Natural killer cell (primary cell): ENCODE results near the gene SLC16A9. TPM values are rescaled to one million over a fixed set of nuclear protein-coding genes. Genes with fewer than 3 reads are reported as not detected.

Source experiments
- ATAC-seq, 3 donors: fragments of 150-1000 bp in 2 of 3; fragments of 200-7000 bp in 1 of 3; cut with Tn5 transposase; 1 replicate in 1 of 3; 2 replicates in 2 of 3; pipeline ENCODE4 v1.10.0; 2021; ENCODE audit warnings: mild to moderate bottlenecking in 2 of 3, moderate library complexity in 2 of 3
- DNase-seq, 2 donors: peaks; one replicate each; pipeline versions ENCODE4 v3.0.0 to v3.0.0-alpha.2; 2013 to 2021; ENCODE audit warnings: mixed read lengths in 1 of 2
- H3K27ac ChIP-seq: one replicate; pipeline ENCODE4 v1.5.1; 2013; ENCODE audit warnings: mild to moderate bottlenecking, low read length
- H3K27me3 ChIP-seq: one replicate; pipeline ENCODE4 v1.6.1; 2013; ENCODE audit warnings: low read length; ENCODE audit not compliant: control insufficient read depth, insufficient read depth
- H3K36me3 ChIP-seq: one replicate; pipeline ENCODE4 v1.6.1; 2013; ENCODE audit warnings: low read length; ENCODE audit not compliant: control insufficient read depth, insufficient read depth
- H3K4me1 ChIP-seq: one replicate; pipeline ENCODE4 v1.6.1; 2013; ENCODE audit warnings: low read length; ENCODE audit not compliant: control insufficient read depth, insufficient read depth
- H3K4me3 ChIP-seq: one replicate; pipeline ENCODE4 v1.5.1; 2013; ENCODE audit warnings: low read length
- H3K9me3 ChIP-seq: one replicate; pipeline ENCODE4 v1.6.1; 2013; ENCODE audit warnings: low read length; ENCODE audit not compliant: control insufficient read depth, insufficient read depth
- H3K27ac Mint-ChIP-seq, 2 donors: one replicate each; pipeline ENCODE4 v1.8.0; 2022; ENCODE audit warnings: mild to moderate bottlenecking in 2 of 2, mixed read lengths in 2 of 2, moderate library complexity in 1 of 2
- H3K27me3 Mint-ChIP-seq, 2 donors: one replicate each; pipeline ENCODE4 v1.8.0; 2022; ENCODE audit warnings: low read depth in 2 of 2, mixed read lengths in 2 of 2
- H3K36me3 Mint-ChIP-seq: one replicate; pipeline ENCODE4 v1.8.0; 2022; ENCODE audit warnings: mixed read lengths
- H3K4me1 Mint-ChIP-seq, 2 donors: one replicate each; pipeline ENCODE4 v1.8.0; 2022; ENCODE audit warnings: mixed read lengths in 2 of 2
- H3K4me3 Mint-ChIP-seq: one replicate; pipeline ENCODE4 v1.8.0; 2022; ENCODE audit warnings: mild to moderate bottlenecking, moderate library complexity, mixed read lengths
- H3K9me3 Mint-ChIP-seq, 2 donors: one replicate each; pipeline ENCODE4 v1.8.0; 2022; ENCODE audit warnings: mixed read lengths in 2 of 2
- WGBS: methylation state at CpG from one replicate; pipeline ENCODE4 v1.1.7; 2013; ENCODE audit warnings: missing lambda C conversion rate; ENCODE audit not compliant: insufficient coverage; 5-methylcytosine and 5-hydroxymethylcytosine counted together
- intact Hi-C: fragments of 100-400 bp; cut with micrococcal nuclease; formaldehyde crosslinking; loops from one replicate; pipeline ENCODE4 v1.14.2; 2022
- total RNA-seq, 4 donors: library from RNA; stranded (reverse); fragments of 120-200 nt in 1 of 4; gene quantifications; one replicate each; pipeline versions ENCODE4 v1.2.3 to v1.2.4, GENCODE V29; 2013 to 2022
- TF ChIP-seq, protein P1 (sequence below): fragments of 200-600 bp; IDR thresholded peaks from one replicate; pipeline ENCODE4 v1.8.0; 2022; ENCODE audit warnings: antibody characterized with exemption

The SLC16A9 gene
- total RNA-seq, 3 donors from 2014 or later (not counting 1 experiment from before 2014, with no cell fraction given) = not detected

- Mint-ChIP-seq H3K27ac (no peak overlapping the region), H3K36me3 (no peaks in the 10 kb centered on the region), H3K27me3 (peaks cover 0 to 4% of the 10 kb centered on the region in 2 donors), H3K4me3 (no peak overlapping the region), H3K9me3 (peaks cover 0 to 7% of the 10 kb centered on the region in 2 donors), H3K4me1 (peaks cover 0 to 7% of the 10 kb centered on the region in 2 donors)
- intact Hi-C loops = no loop called here
- TF ChIP-seq, protein P1, sequence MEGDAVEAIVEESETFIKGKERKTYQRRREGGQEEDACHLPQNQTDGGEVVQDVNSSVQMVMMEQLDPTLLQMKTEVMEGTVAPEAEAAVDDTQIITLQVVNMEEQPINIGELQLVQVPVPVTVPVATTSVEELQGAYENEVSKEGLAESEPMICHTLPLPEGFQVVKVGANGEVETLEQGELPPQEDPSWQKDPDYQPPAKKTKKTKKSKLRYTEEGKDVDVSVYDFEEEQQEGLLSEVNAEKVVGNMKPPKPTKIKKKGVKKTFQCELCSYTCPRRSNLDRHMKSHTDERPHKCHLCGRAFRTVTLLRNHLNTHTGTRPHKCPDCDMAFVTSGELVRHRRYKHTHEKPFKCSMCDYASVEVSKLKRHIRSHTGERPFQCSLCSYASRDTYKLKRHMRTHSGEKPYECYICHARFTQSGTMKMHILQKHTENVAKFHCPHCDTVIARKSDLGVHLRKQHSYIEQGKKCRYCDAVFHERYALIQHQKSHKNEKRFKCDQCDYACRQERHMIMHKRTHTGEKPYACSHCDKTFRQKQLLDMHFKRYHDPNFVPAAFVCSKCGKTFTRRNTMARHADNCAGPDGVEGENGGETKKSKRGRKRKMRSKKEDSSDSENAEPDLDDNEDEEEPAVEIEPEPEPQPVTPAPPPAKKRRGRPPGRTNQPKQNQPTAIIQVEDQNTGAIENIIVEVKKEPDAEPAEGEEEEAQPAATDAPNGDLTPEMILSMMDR = no peak
- no peaks in the 10 kb centered on the region for H3K27me3 ChIP-seq
- no peaks in the 10 kb centered on the region for H3K4me1 ChIP-seq
- 91% methylated on average over 1 of the region's 1 CpG for WGBS
- H3K9me3 ChIP-seq = no peaks in the 10 kb centered on the region
- ATAC-seq (no peak), DNase-seq (no peak)
- H3K36me3 ChIP-seq = no peaks in the 10 kb centered on the region
- H3K27ac ChIP-seq = no peak overlapping the region
- H3K4me3 ChIP-seq = no peak overlapping the region
These were observed 51.9 kb downstream of the SLC16A9 start for GRCh38 chr10:59657724-59658123.

- Histone ChIP-seq H3K9me3 (no peaks in the 10 kb centered on the region), H3K4me1 (no peaks in the 10 kb centered on the region), H3K27me3 (no peaks in the 10 kb centered on the region), H3K36me3 (no peaks in the 10 kb centered on the region), H3K4me3 (no peak overlapping the region), H3K27ac (no peak overlapping the region)
- Mint-ChIP-seq H3K4me3 (no peak overlapping the region), H3K27me3 (peaks cover 0 to 4% of the 10 kb centered on the region in 2 donors), H3K36me3 (no peaks in the 10 kb centered on the region), H3K4me1 (peaks cover 0 to 7% of the 10 kb centered on the region in 2 donors), H3K27ac (no peak overlapping the region), H3K9me3 (peaks cover 0 to 7% of the 10 kb centered on the region in 2 donors)
- WGBS = no CpG with 5 or more reads among the region's 1 CpG
- intact Hi-C loops = no loop called here
- DNase-seq (no peak), ATAC-seq (no peak)
- TF ChIP-seq, protein P1 = no peak
These were observed 54.3 kb downstream of the SLC16A9 start for GRCh38 chr10:59655309-59655708.

GRCh38 chr10:59654007-59654406, 55.6 kb downstream of the SLC16A9 start:
- intact Hi-C loops = no loop called here
- Histone ChIP-seq H3K4me3 (no peak overlapping the region), H3K4me1 (no peaks in the 10 kb centered on the region), H3K27ac (no peak overlapping the region), H3K9me3 (no peaks in the 10 kb centered on the region), H3K36me3 (no peaks in the 10 kb centered on the region), H3K27me3 (no peaks in the 10 kb centered on the region)
- H3K9me3 Mint-ChIP-seq = no peaks in the 10 kb centered on the region
- H3K4me1 Mint-ChIP-seq = peaks cover 0 to 7% of the 10 kb centered on the region in 2 donors
- no peak overlapping the region for H3K27ac Mint-ChIP-seq
- H3K4me3 Mint-ChIP-seq = no peak overlapping the region
- 0% methylated on average over 1 of the region's 4 CpGs for WGBS
- no peaks in the 10 kb centered on the region for H3K27me3 Mint-ChIP-seq
- no peaks in the 10 kb centered on the region for H3K36me3 Mint-ChIP-seq
- TF ChIP-seq, protein P1 = no peak
- ATAC-seq = no peak
- DNase-seq = no peak

- intact Hi-C loops = no loop called here
- Mint-ChIP-seq H3K9me3 (no peaks in the 10 kb centered on the region), H3K4me1 (peaks cover 0 to 7% of the 10 kb centered on the region in 2 donors), H3K36me3 (no peaks in the 10 kb centered on the region), H3K27ac (no peak overlapping the region), H3K27me3 (no peaks in the 10 kb centered on the region), H3K4me3 (no peak overlapping the region)
- TF ChIP-seq, protein P1 = no peak
- Histone ChIP-seq H3K9me3 (peaks cover 3% of the 10 kb centered on the region), H3K4me3 (no peak overlapping the region), H3K27ac (no peak overlapping the region), H3K4me1 (no peaks in the 10 kb centered on the region), H3K27me3 (no peaks in the 10 kb centered on the region), H3K36me3 (no peaks in the 10 kb centered on the region)
- no peak for ATAC-seq
- 74% methylated on average over 2 of the region's 3 CpGs for WGBS
- DNase-seq = no peak
These were observed 57.7 kb downstream of the SLC16A9 start for GRCh38 chr10:59651902-59652301.
